ENCODE results near the gene GUCD1. TPM values are rescaled to one million over a fixed set of nuclear protein-coding genes. Genes with fewer than 3 reads are reported as not detected.

The GUCD1 gene
- total RNA-seq, 1 experiment from 2014 or later, result 48.7 TPM

GRCh38 chr22:24503843-24504338 is 51.0 kb downstream of the GUCD1 start:
- no peak overlapping the region for H3K27ac ChIP-seq (ENCODE audit: low read depth, low read length)
- H3K4me2 ChIP-seq (ENCODE audit: low read length), result no peak overlapping the region
- H4K20me1 ChIP-seq (ENCODE audit: insufficient read depth), result no peaks in the 10 kb centered on the region
- no peak overlapping the region for H3K4me3 ChIP-seq (replicated peaks in 1 of 2; ENCODE audit: low read depth in 1 of 2, low read length in 2 of 2)
- ChIA-PET POLR2A (no interaction called here), RAD21 (ENCODE audit: low non-redundant PET in 1 of 2, low total read pairs in 2 of 2, uncharacterized antibody in 2 of 2, unreplicated experiment in 2 of 2) (no interaction called here), CTCF (interaction anchor here (1.4 to 2.9 kb wide), 2 partner anchors 17 to 81 kb away, joined by 3 to 23 read pairs; no protein-coding TSS in a partner anchor)
- H3K4me1 ChIP-seq (ENCODE audit: control insufficient read depth in 1 of 2, insufficient read depth in 2 of 2, low read length in 2 of 2), result peaks cover 0 to 5% of the 10 kb centered on the region in 2 experiments; a peak in 1 of 4 replicates
- H3K9me2 ChIP-seq (ENCODE audit: insufficient read depth), result no peaks in the 10 kb centered on the region
- no peaks in the 10 kb centered on the region for H3K9me3 ChIP-seq (ENCODE audit: control insufficient read depth in 1 of 2, insufficient read depth in 1 of 2, low read depth in 1 of 2, low read length in 2 of 2)
- intact Hi-C loops (cut with micrococcal nuclease), result loop anchor here (1.0 kb wide), 2 partner anchors 83 to 179 kb away; no protein-coding TSS in a partner anchor
- ATAC-seq, result no peak
- no TSS peak for BruUV-seq (replicated peaks)
- H3K9ac ChIP-seq (ENCODE audit: low read length), result no peak overlapping the region
- H2AFZ ChIP-seq (ENCODE audit: low read depth, low read length, poor library complexity, severe bottlenecking), result no peak overlapping the region
- no peaks in the 10 kb centered on the region for H3K27me3 ChIP-seq (ENCODE audit: insufficient read depth, low read length)
- DNase-seq (ENCODE audit: low read depth, low spot score), result no peak
- TF ChIP-seq POLR2A (IDR thresholded peaks at IDR 0.05; ENCODE audit: borderline replicate concordance, extremely low read depth, insufficient read depth, insufficient read length) (no peak), FOSL1 (IDR thresholded peaks at IDR 0.05; ENCODE audit: low read depth) (no peak), ZNF274 (IDR thresholded peaks at IDR 0.05; ENCODE audit: low read depth, low read length) (no peak), MAX (IDR thresholded peaks at IDR 0.05) (no peak)
- H3K79me2 ChIP-seq (ENCODE audit: insufficient read depth, low read length), result no peaks in the 10 kb centered on the region
- no peaks in the 10 kb centered on the region for H3K36me3 ChIP-seq (ENCODE audit: control insufficient read depth in 1 of 2, insufficient read depth in 2 of 2, low read length in 2 of 2)

- no peak overlapping the region for H3K4me2 ChIP-seq (ENCODE audit: low read length)
- H3K79me2 ChIP-seq (ENCODE audit: insufficient read depth, low read length), result no peaks in the 10 kb centered on the region
- H3K36me3 ChIP-seq (ENCODE audit: control insufficient read depth in 1 of 2, insufficient read depth in 2 of 2, low read length in 2 of 2), result no peaks in the 10 kb centered on the region
- H3K27me3 ChIP-seq (ENCODE audit: insufficient read depth, low read length), result no peaks in the 10 kb centered on the region
- TF ChIP-seq CTCF (IDR thresholded peaks at IDR 0.05 in 2 of 3, conservative IDR thresholded peaks at IDR 0.05 in 1 of 3; ENCODE audit: borderline replicate concordance in 1 of 3, insufficient read depth in 1 of 3, low read depth in 2 of 3, low read length in 2 of 3), result peak; percentile 70 to 83 (median 79); a peak in 5 of 6 replicates
- no peak for TF ChIP-seq ZNF274 (IDR thresholded peaks at IDR 0.05; ENCODE audit: low read depth, low read length)
- peak; percentile 79 for TF ChIP-seq RAD21 (IDR thresholded peaks at IDR 0.05; ENCODE audit: low read depth)
- DNase-seq (ENCODE audit: low read depth, low spot score) (peak; percentile 34), ATAC-seq (peak; percentile 97)
- no peak overlapping the region for H3K9ac ChIP-seq (ENCODE audit: low read length)
- POLR2A ChIA-PET, result no interaction called here
- BruUV-seq (replicated peaks), result no TSS peak
- CTCF ChIA-PET, result interaction anchor here (0.6 to 2.9 kb wide), 7 partner anchors 12 to 80 kb away, joined by 3 to 23 read pairs (median 3); no protein-coding TSS in a partner anchor
- H3K27ac ChIP-seq (ENCODE audit: low read depth, low read length), result no peak overlapping the region
- H3K9me2 ChIP-seq (ENCODE audit: insufficient read depth), result no peaks in the 10 kb centered on the region
- H3K4me1 ChIP-seq (ENCODE audit: control insufficient read depth in 1 of 2, insufficient read depth in 2 of 2, low read length in 2 of 2), result peaks cover 0 to 5% of the 10 kb centered on the region in 2 experiments; a peak in 1 of 4 replicates
- no peaks in the 10 kb centered on the region for H4K20me1 ChIP-seq (ENCODE audit: insufficient read depth)
- no peak overlapping the region for H2AFZ ChIP-seq (ENCODE audit: low read depth, low read length, poor library complexity, severe bottlenecking)
- RAD21 ChIA-PET (ENCODE audit: low non-redundant PET in 1 of 2, low total read pairs in 2 of 2, uncharacterized antibody in 2 of 2, unreplicated experiment in 2 of 2), result interaction anchor here in 1 of 2 experiments (0.8 kb wide), 1 partner anchor 314 kb away, joined by 3 read pairs; no protein-coding TSS in a partner anchor
- no peak overlapping the region for H3K4me3 ChIP-seq (replicated peaks in 1 of 2; ENCODE audit: low read depth in 1 of 2, low read length in 2 of 2)
- H3K9me3 ChIP-seq (ENCODE audit: control insufficient read depth in 1 of 2, insufficient read depth in 1 of 2, low read depth in 1 of 2, low read length in 2 of 2), result no peaks in the 10 kb centered on the region
- intact Hi-C loops (cut with micrococcal nuclease), result loop anchor here (1.0 kb wide), 2 partner anchors 82 to 178 kb away; no protein-coding TSS in a partner anchor
These were observed 51.6 kb downstream of the GUCD1 start for GRCh38 chr22:24503137-24503842.
